ENCODE data around the gene DAZAP1.

The DAZAP1 gene

DNA sequence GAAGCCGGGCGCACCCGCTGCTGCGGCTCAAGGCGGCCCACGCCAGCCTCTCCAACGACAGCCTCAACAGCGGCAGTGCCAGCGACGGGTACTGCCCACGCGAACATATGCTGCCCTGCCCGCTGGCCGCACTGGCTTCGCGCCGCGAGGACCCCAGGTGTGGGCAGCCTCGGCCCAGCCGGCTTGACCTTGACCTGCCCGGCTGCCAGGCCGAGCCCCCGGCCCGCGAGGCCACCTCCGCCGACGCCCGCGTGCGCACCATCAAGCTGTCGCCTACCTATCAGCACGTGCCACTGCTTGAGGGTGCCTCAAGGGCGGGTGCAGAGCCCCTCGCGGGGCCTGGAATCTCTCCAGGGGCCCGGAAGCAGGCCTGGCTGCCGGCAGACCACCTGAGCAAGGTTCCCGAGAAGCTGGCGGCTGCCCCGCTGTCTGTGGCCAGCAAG, 58.7 kb downstream of the DAZAP1 start:
- DNase-seq (ENCODE audit: extremely low read depth, low read depth) = no peak
- TF ChIP-seq, protein P1, sequence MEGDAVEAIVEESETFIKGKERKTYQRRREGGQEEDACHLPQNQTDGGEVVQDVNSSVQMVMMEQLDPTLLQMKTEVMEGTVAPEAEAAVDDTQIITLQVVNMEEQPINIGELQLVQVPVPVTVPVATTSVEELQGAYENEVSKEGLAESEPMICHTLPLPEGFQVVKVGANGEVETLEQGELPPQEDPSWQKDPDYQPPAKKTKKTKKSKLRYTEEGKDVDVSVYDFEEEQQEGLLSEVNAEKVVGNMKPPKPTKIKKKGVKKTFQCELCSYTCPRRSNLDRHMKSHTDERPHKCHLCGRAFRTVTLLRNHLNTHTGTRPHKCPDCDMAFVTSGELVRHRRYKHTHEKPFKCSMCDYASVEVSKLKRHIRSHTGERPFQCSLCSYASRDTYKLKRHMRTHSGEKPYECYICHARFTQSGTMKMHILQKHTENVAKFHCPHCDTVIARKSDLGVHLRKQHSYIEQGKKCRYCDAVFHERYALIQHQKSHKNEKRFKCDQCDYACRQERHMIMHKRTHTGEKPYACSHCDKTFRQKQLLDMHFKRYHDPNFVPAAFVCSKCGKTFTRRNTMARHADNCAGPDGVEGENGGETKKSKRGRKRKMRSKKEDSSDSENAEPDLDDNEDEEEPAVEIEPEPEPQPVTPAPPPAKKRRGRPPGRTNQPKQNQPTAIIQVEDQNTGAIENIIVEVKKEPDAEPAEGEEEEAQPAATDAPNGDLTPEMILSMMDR (IDR thresholded peaks at IDR 0.05; ENCODE audit: low read depth, low read length, missing control alignments) = no peak
- no peak overlapping the region for H3K4me3 ChIP-seq (replicated peaks; ENCODE audit: low read depth, low read length)

DNA sequence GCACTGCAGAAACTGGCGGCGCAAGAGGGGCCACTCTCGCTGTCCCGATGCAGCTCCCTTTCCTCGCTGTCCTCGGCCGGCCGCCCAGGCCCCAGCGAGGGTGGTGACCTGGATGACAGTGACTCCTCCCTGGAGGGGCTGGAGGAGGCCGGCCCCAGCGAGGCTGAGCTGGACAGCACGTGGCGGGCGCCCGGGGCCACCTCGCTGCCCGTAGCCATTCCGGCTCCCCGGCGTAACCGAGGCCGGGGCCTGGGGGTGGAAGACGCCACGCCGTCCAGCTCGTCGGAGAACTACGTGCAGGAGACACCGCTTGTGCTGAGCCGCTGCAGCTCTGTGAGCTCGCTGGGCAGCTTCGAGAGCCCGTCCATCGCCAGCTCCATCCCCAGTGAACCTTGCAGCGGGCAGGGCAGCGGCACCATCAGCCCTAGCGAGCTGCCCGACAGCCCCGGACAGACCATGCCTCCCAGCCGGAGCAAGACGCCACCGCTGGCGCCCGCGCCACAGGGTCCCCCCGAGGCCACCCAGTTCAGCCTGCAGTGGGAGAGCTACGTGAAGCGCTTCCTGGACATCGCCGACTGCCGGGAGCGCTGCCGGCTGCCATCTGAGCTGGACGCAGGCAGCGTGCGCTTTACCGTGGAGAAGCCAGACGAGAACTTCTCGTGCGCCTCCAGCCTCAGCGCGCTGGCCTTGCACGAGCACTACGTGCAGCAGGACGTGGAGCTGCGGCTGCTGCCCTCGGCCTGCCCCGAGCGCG, 59.3 kb downstream of the DAZAP1 start:
- DNase-seq (ENCODE audit: extremely low read depth, low read depth) = no peak
- no peak overlapping the region for H3K4me3 ChIP-seq (replicated peaks; ENCODE audit: low read depth, low read length)
- TF ChIP-seq, protein P1 (IDR thresholded peaks at IDR 0.05; ENCODE audit: low read depth, low read length, missing control alignments) = no peak

DNA sequence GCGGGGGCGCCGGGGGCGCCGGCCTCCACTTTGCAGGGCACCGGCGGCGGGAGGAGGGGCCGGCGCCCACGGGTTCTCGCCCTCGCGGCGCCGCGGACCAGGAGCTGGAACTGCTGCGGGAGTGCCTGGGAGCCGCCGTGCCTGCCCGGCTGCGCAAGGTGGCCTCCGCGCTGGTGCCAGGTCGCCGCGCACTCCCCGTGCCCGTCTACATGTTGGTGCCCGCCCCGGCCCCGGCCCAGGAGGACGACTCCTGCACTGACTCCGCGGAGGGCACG, 59.8 kb downstream of the DAZAP1 start:
- DNase-seq (ENCODE audit: extremely low read depth, low read depth) = no peak
- no peak overlapping the region for H3K4me3 ChIP-seq (replicated peaks; ENCODE audit: low read depth, low read length)
- TF ChIP-seq, protein P1 (IDR thresholded peaks at IDR 0.05; ENCODE audit: low read depth, low read length, missing control alignments) = no peak

GRCh38 chr19:1467490-1468273, 60.3 kb downstream of the DAZAP1 start:
- TF ChIP-seq, protein P1 (IDR thresholded peaks at IDR 0.05; ENCODE audit: low read depth, low read length, missing control alignments) = no peak
- no peak overlapping the region for H3K4me3 ChIP-seq (replicated peaks; ENCODE audit: low read depth, low read length)
- no peak for DNase-seq (ENCODE audit: extremely low read depth, low read depth)

DNA sequence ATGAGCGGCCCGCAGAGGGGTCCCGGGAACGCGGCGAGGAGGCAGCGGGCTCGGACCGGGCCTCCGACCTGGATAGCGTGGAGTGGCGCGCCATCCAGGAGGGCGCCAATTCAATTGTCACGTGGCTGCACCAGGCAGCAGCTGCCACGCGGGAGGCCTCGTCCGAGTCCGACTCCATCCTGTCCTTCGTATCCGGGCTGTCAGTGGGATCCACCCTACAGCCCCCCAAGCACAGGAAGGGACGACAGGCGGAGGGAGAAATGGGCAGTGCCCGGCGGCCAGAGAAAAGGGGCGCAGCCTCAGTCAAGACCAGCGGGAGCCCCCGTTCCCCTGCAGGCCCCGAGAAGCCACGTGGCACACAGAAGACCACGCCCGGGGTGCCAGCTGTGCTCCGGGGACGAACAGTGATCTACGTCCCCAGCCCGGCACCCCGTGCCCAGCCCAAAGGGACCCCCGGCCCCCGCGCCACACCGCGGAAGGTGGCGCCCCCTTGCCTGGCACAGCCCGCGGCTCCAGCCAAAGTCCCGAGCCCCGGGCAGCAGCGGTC, 61.0 kb downstream of the DAZAP1 start:
- DNase-seq (ENCODE audit: extremely low read depth, low read depth) = no peak
- no peak overlapping the region for H3K4me3 ChIP-seq (replicated peaks; ENCODE audit: low read depth, low read length)
- TF ChIP-seq, protein P1 (IDR thresholded peaks at IDR 0.05; ENCODE audit: low read depth, low read length, missing control alignments) = no peak

DNA sequence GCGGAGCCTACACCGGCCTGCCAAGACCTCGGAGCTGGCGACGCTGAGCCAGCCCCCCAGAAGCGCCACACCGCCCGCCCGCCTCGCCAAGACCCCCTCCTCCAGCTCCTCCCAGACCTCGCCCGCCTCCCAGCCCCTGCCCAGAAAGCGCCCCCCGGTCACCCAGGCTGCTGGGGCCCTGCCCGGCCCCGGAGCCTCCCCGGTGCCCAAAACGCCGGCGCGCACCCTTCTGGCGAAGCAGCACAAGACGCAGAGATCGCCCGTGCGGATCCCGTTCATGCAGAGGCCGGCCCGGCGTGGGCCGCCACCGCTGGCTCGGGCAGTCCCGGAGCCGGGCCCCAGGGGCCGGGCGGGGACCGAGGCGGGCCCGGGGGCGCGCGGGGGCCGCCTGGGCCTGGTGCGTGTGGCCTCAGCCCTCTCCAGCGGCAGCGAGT, 61.5 kb downstream of the DAZAP1 start:
- TF ChIP-seq, protein P1 (IDR thresholded peaks at IDR 0.05; ENCODE audit: low read depth, low read length, missing control alignments) = no peak
- DNase-seq (ENCODE audit: extremely low read depth, low read depth) = no peak
- no peak overlapping the region for H3K4me3 ChIP-seq (replicated peaks; ENCODE audit: low read depth, low read length)

Measured in HFF-Myc (cell line).